ENCODE results near the gene TACSTD2.
"Not testable (repeated sequence)": the region's sequence is repeated elsewhere in the genome, so short reads cannot be mapped to it uniquely, and the experiment has no call there.

DNA sequence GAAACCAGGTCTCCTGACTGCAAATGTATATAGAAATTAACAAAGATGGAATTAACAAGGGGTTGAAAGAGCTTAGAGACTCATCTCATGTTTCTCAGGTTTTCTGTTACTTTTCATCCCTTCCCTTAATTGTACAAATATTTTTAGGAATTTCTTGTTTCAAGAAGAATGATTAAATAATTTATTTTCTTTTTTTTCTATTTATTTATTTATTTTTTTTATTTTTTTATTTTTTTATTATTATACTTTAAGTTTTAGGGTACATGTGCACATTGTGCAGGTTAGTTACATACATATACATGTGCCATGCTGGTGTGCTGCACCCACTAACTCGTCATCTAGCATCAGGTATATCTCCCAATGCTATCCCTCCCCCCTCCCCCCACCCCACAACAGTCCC, 5.1 kb upstream of the TACSTD2 start:
- not testable (repeated sequence) for TF ChIP-seq POLR2A, POLR2AphosphoS5, EP300 (IDR thresholded peaks at IDR 0.05)
- TF ChIP-seq, protein P1, sequence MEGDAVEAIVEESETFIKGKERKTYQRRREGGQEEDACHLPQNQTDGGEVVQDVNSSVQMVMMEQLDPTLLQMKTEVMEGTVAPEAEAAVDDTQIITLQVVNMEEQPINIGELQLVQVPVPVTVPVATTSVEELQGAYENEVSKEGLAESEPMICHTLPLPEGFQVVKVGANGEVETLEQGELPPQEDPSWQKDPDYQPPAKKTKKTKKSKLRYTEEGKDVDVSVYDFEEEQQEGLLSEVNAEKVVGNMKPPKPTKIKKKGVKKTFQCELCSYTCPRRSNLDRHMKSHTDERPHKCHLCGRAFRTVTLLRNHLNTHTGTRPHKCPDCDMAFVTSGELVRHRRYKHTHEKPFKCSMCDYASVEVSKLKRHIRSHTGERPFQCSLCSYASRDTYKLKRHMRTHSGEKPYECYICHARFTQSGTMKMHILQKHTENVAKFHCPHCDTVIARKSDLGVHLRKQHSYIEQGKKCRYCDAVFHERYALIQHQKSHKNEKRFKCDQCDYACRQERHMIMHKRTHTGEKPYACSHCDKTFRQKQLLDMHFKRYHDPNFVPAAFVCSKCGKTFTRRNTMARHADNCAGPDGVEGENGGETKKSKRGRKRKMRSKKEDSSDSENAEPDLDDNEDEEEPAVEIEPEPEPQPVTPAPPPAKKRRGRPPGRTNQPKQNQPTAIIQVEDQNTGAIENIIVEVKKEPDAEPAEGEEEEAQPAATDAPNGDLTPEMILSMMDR (IDR thresholded peaks at IDR 0.05): not testable (repeated sequence)
